Measurements from ENCODE around the gene VSX2. TPM values are rescaled to one million over a fixed set of nuclear protein-coding genes. Genes with fewer than 3 reads are reported as not detected.

Gene VSX2
- total RNA-seq, result not detected in 2 replicates

DNA sequence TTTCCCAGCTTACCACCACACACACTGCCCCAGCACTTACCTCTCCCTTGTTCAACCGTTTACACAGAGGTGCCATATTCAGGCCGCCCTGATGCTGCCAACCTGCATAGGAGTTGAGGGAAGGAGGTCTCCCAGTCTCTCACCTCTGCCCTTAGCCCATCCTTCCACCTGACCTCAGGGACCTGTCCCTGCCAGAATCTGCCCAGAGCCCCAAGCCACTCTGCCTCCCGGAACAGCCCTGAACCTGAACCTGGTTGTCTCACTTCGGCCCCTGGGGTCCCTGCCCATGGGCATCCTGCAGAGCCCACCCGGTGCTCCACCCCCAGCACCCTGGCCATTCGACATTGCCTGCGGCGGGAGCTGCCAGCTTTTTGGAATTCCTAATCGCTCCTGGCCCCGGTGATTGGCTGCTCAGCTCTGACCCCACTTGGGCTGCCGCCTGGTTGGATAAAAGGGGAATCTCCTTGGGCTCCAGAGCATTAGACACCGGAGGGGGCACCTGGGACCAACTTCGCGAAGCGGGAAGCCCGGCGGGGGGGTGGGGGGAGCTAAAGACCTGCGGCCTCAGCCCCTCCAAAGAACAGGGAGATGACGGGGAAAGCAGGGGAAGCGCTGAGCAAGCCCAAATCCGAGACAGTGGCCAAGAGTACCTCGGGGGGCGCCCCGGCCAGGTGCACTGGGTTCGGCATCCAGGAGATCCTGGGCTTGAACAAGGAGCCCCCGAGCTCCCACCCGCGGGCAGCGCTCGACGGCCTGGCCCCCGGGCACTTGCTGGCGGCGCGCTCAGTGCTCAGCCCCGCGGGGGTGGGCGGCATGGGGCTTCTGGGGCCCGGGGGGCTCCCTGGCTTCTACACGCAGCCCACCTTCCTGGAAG, at the start of gene VSX2:
Gene VSX2, plus strand, starts transcription at position 476 of the 874 bp plus-strand sequence. Its CDS starts 113 bp downstream, at position 589.

DNA sequence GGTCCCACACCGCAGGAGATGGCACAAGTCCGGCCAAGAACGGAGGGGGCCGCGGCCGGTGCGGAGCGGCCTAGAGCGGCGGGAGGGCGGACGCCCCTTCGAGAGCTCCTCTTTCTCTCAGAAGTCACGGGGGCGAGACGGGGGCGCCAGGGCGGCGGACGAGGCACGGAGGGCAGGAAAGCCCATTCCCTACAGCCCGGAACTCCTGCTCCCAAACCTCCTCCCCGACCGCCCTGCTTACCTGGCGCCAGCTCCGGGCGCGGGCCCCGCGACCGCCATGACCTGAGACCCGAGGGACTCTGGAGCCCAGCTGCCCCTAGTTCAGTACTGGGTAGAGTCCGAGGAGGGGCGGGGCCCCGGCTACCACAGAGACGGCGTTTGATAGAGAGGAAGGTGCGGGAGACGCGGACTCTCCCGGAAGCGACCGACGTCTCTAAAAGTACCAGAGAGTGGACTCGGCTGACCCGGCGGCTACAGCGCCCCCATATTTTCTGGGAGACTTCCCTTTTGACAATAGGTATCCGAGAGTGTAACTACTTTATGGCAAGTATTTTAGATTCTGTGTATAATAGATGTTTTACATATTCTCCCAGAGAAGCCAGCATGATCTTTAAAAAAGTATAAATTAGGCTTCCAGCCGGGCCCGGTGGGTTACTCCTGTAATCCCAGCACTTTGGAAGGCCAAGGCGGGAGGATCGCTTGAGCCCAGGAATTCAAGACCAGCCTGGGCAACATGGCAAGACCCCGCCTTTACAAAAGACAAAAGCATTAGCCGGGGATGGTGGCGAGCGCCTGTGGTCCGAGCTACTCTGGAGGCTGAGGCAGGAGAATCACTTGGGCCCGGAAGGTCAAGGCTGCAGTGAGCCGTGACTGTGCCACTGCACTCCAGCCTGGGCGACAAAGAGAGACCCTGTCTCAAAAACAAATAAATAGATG, 63.7 kb downstream of the VSX2 start, which contains the start of gene ABCD4:
Gene ABCD4, minus strand, starts transcription at position 301 of the 936 bp plus-strand sequence. Its CDS starts 22 bp downstream, at position 279.

Small RNA genes within 50 kb of the gene (small RNA-seq; reads per million reads assigned to genes)
- not detected for gene AC006349.1

Other genes starting within 250 kb of the VSX2 start
- gene ENTPD5, start 220.2 kb upstream of the VSX2 start, total RNA-seq, result 7.0 and 10.2 TPM in 2 replicates
- 4.3 and 6.2 TPM in 2 replicates for gene BBOF1, start 220.1 kb upstream of the VSX2 start, total RNA-seq
- gene ALDH6A1, start 155.0 kb upstream of the VSX2 start, total RNA-seq, result 18.0 and 19.7 TPM in 2 replicates
- 5.1 and 8.6 TPM in 2 replicates for gene LIN52, start 154.5 kb upstream of the VSX2 start, total RNA-seq
- gene ABCD4, start 63.5 kb downstream of the VSX2 start, total RNA-seq, result 23.7 and 30.5 TPM in 2 replicates
- gene VRTN, start 109.0 kb downstream of the VSX2 start, total RNA-seq, result not detected in 2 replicates
- not detected in 2 replicates for gene SYNDIG1L, start 186.8 kb downstream of the VSX2 start, total RNA-seq

Measured in subcutaneous preadipocyte (primary cell).